ENCODE results near the gene BID. TPM values are rescaled to one million over a fixed set of nuclear protein-coding genes. Genes with fewer than 3 reads are reported as not detected.

BID gene
- total RNA-seq, 2 donors from 2014 or later = 20.1 to 24.4 TPM

- Histone ChIP-seq H3K36me3 (ENCODE audit: control insufficient read depth, insufficient read depth, low read length) (no peaks in the 10 kb centered on the region), H3K27ac (ENCODE audit: low read depth, low read length) (no peak overlapping the region), H3K9me3 (ENCODE audit: control insufficient read depth, low read length) (no peaks in the 10 kb centered on the region), H3K9ac (ENCODE audit: extremely low read depth, low read length, poor library complexity, severe bottlenecking) (no peak overlapping the region), H3K4me3 (ENCODE audit: low read length) (no peak overlapping the region), H3K4me1 (ENCODE audit: control insufficient read depth, insufficient read depth, low read length) (peaks cover 5% of the 10 kb centered on the region), H3K27me3 (ENCODE audit: control insufficient read depth, insufficient read depth, low read length, poor library complexity, severe bottlenecking) (no peaks in the 10 kb centered on the region)
- Mint-ChIP-seq H3K36me3 (ENCODE audit: low read depth) (no peaks in the 10 kb centered on the region), H3K27ac (no peak overlapping the region), H3K27me3 (ENCODE audit: insufficient read depth) (no peaks in the 10 kb centered on the region), H3K9me3 (no peaks in the 10 kb centered on the region), H3K4me3 (no peak overlapping the region), H3K4me1 (peaks cover 8% of the 10 kb centered on the region)
- DNase-seq = no peak
- TF ChIP-seq, protein P1, sequence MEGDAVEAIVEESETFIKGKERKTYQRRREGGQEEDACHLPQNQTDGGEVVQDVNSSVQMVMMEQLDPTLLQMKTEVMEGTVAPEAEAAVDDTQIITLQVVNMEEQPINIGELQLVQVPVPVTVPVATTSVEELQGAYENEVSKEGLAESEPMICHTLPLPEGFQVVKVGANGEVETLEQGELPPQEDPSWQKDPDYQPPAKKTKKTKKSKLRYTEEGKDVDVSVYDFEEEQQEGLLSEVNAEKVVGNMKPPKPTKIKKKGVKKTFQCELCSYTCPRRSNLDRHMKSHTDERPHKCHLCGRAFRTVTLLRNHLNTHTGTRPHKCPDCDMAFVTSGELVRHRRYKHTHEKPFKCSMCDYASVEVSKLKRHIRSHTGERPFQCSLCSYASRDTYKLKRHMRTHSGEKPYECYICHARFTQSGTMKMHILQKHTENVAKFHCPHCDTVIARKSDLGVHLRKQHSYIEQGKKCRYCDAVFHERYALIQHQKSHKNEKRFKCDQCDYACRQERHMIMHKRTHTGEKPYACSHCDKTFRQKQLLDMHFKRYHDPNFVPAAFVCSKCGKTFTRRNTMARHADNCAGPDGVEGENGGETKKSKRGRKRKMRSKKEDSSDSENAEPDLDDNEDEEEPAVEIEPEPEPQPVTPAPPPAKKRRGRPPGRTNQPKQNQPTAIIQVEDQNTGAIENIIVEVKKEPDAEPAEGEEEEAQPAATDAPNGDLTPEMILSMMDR (conservative IDR thresholded peaks at IDR 0.05) = no peak
- WGBS, 2 experiments (ENCODE audit: insufficient coverage in 1 of 2, insufficient read length in 1 of 2) = 94 to 100% methylated on average over 9 to 13 of the region's 13 CpGs
Observed at GRCh38 chr22:17782621-17783020, 8.4 kb upstream of the BID start.

- Histone ChIP-seq H3K27ac (ENCODE audit: low read depth, low read length) (no peak overlapping the region), H3K36me3 (ENCODE audit: control insufficient read depth, insufficient read depth, low read length) (no peaks in the 10 kb centered on the region), H3K9me3 (ENCODE audit: control insufficient read depth, low read length) (no peaks in the 10 kb centered on the region), H3K9ac (ENCODE audit: extremely low read depth, low read length, poor library complexity, severe bottlenecking) (no peak overlapping the region), H3K4me1 (ENCODE audit: control insufficient read depth, insufficient read depth, low read length) (peaks cover 5% of the 10 kb centered on the region), H3K4me3 (ENCODE audit: low read length) (no peak overlapping the region), H3K27me3 (ENCODE audit: control insufficient read depth, insufficient read depth, low read length, poor library complexity, severe bottlenecking) (no peaks in the 10 kb centered on the region)
- 92 to 94% methylated on average over 10 to 13 of the region's 13 CpGs for WGBS, 2 experiments (ENCODE audit: insufficient coverage in 1 of 2, insufficient read length in 1 of 2)
- H3K4me3 Mint-ChIP-seq = no peak overlapping the region
- TF ChIP-seq, protein P1 (conservative IDR thresholded peaks at IDR 0.05) = no peak
- no peak for DNase-seq
- H3K27ac Mint-ChIP-seq = no peak overlapping the region
- H3K36me3 Mint-ChIP-seq (ENCODE audit: low read depth) = no peaks in the 10 kb centered on the region
- no peaks in the 10 kb centered on the region for H3K9me3 Mint-ChIP-seq
- H3K4me1 Mint-ChIP-seq = peaks cover 6% of the 10 kb centered on the region
- H3K27me3 Mint-ChIP-seq (ENCODE audit: insufficient read depth) = no peaks in the 10 kb centered on the region
Observed at GRCh38 chr22:17782158-17782557, 7.9 kb upstream of the BID start.

DNA sequence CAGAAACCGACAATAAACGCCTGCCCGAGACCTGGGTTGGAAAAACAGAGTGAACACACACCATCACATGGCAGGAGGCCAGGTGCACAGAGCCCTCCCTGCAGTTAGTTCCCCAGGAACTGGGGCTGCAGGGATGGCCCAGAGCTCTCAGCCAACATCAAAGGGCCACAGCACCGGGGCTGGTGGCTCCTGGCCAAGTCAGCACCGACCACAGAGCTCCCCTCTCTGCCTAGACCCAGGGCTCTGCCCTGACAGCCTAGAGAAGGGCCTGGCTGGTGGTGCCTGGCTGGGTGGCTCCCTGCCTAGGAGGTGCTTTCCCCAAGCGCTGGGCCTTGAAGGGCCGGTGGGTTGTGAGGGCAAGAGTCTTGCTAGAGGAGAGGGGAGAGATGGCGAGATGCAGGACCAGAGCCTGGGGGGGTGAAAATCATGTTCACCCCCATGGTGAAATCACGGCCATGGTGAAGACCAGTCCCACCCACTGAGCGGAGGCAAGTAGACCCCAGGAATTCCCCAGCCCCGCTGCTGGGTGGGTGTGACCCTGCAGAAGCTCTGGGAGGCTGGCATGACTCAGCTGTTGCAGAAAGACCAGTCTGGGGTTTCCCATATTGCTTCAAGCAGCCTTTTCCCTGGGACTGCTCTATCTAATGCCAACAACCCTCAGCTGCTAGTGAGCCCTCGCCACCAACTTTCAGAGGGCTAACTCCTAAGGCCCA, 7.2 kb upstream of the BID start:
- no peaks in the 10 kb centered on the region for H3K36me3 Mint-ChIP-seq (ENCODE audit: low read depth)
- no peak overlapping the region for H3K27ac ChIP-seq (ENCODE audit: low read depth, low read length)

More for the DNA sequence above, 7.2 kb upstream of the BID start:
- Mint-ChIP-seq H3K27me3 (ENCODE audit: insufficient read depth) (no peaks in the 10 kb centered on the region), H3K9me3 (no peaks in the 10 kb centered on the region), H3K27ac (no peak overlapping the region), H3K4me1 (peaks cover 3% of the 10 kb centered on the region), H3K4me3 (no peak overlapping the region)
- no peak for DNase-seq
- Histone ChIP-seq H3K4me1 (ENCODE audit: control insufficient read depth, insufficient read depth, low read length) (no peaks in the 10 kb centered on the region), H3K9ac (ENCODE audit: extremely low read depth, low read length, poor library complexity, severe bottlenecking) (no peak overlapping the region), H3K36me3 (ENCODE audit: control insufficient read depth, insufficient read depth, low read length) (no peaks in the 10 kb centered on the region), H3K9me3 (ENCODE audit: control insufficient read depth, low read length) (no peaks in the 10 kb centered on the region), H3K4me3 (ENCODE audit: low read length) (no peak overlapping the region), H3K27me3 (ENCODE audit: control insufficient read depth, insufficient read depth, low read length, poor library complexity, severe bottlenecking) (no peaks in the 10 kb centered on the region)
- TF ChIP-seq, protein P1 (conservative IDR thresholded peaks at IDR 0.05) = no peak
- WGBS, 2 experiments (ENCODE audit: insufficient coverage in 1 of 2, insufficient read length in 1 of 2) = 92 to 96% methylated on average over 9 to 12 of the region's 12 CpGs
